ENCODE measurements around the gene TPST1.
"Not testable (repeated sequence)": the region's sequence is repeated elsewhere in the genome, so short reads cannot be mapped to it uniquely, and the experiment has no call there.

Gene TPST1

DNA sequence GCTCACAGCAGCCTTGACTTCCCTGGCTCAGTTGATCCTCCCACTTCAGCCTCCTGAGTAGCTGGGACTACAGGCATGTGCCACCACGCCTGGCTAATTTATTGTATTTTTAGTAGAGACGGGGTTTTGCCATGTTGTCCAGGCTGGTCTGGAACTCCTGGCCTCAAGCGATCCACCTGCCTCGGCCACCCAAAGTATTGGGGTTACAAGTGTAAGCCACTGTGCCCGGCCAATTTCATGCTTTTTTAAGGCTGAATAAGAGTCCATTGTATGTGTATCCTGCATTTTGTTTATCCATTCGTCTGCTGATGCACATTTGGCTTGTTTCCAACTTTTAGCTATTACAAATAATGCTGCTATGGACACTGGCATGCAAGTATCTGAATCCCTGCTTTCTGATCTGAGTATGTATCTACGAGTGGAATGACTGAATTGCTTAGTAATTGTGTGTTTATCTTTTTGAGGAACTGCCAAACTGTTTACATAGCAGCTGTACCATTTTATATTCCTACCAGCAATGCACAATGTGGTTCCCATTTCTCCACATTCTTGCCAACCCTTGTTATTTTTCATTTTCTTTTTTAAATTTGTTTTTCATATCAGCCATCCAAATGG is 37.3 kb upstream of the TPST1 start:
- DNase-seq (ENCODE audit: low spot score): no peak
- TF ChIP-seq, protein P1, sequence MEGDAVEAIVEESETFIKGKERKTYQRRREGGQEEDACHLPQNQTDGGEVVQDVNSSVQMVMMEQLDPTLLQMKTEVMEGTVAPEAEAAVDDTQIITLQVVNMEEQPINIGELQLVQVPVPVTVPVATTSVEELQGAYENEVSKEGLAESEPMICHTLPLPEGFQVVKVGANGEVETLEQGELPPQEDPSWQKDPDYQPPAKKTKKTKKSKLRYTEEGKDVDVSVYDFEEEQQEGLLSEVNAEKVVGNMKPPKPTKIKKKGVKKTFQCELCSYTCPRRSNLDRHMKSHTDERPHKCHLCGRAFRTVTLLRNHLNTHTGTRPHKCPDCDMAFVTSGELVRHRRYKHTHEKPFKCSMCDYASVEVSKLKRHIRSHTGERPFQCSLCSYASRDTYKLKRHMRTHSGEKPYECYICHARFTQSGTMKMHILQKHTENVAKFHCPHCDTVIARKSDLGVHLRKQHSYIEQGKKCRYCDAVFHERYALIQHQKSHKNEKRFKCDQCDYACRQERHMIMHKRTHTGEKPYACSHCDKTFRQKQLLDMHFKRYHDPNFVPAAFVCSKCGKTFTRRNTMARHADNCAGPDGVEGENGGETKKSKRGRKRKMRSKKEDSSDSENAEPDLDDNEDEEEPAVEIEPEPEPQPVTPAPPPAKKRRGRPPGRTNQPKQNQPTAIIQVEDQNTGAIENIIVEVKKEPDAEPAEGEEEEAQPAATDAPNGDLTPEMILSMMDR (IDR thresholded peaks at IDR 0.05; ENCODE audit: borderline replicate concordance, control extremely low read depth, extremely low read depth, insufficient read depth, missing control alignments): no peak
- in situ Hi-C loops (cut with MboI; ENCODE audit: low sequenced_read_pairs, unreplicated experiment): no loop called here

DNA sequence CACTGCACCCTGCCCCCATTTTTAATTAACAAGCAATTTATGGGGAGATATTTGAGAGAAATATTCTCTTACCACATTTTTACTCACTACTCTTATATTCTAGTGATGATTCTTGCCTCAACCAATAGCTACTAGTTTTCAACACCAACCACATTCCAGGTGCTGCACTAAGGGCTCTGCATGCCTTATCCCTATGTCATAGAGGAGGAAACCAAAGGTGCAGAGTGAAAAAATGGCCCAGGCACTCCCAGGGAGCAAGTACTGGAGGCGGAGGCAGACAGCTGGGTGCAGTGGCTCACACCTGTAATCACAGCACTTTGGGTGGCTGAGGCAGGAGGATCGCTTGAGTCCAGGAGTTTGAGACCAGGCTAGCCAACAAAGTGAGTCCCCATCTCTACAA is 35.5 kb upstream of the TPST1 start:
- in situ Hi-C loops (cut with MboI; ENCODE audit: low sequenced_read_pairs, unreplicated experiment): no loop called here
- no peak for DNase-seq (ENCODE audit: low spot score)
- TF ChIP-seq, protein P1 (IDR thresholded peaks at IDR 0.05; ENCODE audit: borderline replicate concordance, control extremely low read depth, extremely low read depth, insufficient read depth, missing control alignments): no peak

DNA sequence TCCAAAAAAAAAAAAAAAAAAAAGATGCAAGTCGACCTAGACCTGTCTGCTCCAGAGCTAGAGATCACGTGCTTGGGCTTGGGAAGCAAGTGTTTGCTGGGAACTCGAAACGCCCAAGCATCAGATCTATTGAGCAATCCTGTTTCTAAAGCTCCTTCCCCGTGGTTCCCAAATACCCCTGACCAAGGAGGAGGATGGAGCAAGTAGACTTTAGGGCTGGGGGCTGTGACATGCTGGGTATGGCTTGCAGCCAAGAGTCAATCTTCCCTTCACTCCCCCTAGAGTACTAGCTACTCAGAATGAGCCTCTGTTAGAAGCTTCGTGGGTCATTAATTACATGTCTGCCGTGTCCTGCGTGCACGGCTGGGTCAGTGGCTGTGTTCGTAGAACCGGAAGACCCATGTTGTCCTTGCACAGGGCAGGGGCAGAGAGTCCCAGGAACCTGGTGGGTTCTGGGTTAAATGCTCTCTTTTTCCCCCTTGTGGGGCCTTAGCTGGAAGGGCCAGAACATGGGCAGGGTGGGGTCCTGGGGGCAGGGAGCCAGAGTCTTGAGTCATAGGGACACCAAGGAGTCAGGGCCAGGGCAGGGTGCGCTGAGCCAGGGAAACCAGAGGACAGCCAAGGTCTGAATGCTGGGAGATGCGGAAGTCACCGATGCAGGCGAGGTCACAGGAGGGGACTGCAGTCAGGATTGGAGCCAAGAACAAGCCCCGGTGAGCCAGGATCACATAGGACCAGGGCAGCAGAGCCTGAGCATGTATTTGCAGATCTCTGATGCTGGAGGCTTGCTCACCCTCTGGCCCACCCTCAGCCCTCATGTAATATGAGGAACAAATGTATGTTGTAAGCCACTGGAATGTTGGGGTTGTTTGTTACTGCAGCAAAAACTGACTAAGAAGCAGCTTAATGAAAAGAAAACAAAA is 34.6 kb upstream of the TPST1 start:
- in situ Hi-C loops (cut with MboI; ENCODE audit: low sequenced_read_pairs, unreplicated experiment): no loop called here
- TF ChIP-seq, protein P1 (IDR thresholded peaks at IDR 0.05; ENCODE audit: borderline replicate concordance, control extremely low read depth, extremely low read depth, insufficient read depth, missing control alignments): no peak
- no peak for DNase-seq (ENCODE audit: low spot score)

DNA sequence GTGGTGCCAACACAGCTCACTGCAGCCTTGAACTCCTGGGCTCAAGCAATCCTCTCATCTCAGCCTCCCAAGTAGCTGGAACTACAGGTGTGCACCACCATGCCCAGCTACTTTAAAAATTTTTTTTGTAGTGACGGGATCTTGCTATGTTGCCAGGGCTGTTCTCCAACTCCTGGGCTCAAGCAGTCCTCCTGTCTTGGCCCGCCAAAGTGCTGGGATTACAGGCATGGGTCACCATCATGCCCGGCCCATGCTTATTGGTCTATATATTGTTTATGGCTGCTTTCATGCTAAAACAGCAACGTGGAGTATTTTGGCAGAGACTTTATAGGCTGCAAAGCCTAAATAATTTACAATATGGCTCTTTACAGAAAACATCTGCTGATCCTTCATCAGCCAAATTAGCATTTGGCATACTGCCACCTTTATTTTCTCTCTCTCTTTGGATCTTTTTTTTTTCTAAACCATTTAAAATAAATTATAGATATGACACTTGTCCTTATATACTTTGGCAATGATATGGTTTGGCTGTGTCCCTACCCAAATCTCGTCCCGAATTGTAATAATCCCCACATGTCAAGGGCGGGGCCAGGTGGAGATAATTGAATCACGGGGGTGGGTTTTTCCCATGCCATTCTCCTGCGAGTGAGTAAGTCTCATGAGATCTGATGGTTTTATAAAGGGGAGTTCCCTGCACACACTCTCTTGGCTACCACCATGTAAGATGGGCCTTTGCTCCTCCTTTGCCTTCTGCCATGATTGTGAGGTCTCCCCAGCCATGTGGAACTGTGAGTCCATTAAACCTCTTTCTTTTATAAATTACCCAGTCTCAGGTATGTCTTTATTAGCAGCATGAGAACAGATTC is 32.4 kb upstream of the TPST1 start:
- in situ Hi-C loops (cut with MboI; ENCODE audit: low sequenced_read_pairs, unreplicated experiment); DNase-seq (ENCODE audit: low spot score): not testable (repeated sequence)

DNA sequence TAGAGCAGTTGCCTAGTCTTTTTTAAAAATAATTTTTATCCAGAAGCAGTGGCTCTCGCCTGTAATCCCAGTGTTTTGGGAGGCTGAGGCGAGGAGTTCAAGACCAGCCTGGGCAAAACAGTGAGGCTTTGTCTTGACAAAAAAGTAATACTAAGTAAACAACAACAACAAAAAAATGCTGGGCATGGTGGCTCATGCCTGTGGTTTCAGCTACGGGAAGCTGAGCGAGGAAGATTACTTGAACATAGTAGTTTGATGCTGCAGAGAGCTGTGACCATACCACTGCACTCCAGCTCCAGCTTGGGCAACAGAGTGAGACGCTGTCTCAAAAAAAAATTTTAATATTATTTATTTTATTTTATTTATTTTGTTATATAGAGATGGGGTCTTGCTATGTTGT is 31.3 kb upstream of the TPST1 start:
- no peak for DNase-seq (ENCODE audit: low spot score)
- TF ChIP-seq, protein P1 (IDR thresholded peaks at IDR 0.05; ENCODE audit: borderline replicate concordance, control extremely low read depth, extremely low read depth, insufficient read depth, missing control alignments): no peak
- in situ Hi-C loops (cut with MboI; ENCODE audit: low sequenced_read_pairs, unreplicated experiment): no loop called here

DNA sequence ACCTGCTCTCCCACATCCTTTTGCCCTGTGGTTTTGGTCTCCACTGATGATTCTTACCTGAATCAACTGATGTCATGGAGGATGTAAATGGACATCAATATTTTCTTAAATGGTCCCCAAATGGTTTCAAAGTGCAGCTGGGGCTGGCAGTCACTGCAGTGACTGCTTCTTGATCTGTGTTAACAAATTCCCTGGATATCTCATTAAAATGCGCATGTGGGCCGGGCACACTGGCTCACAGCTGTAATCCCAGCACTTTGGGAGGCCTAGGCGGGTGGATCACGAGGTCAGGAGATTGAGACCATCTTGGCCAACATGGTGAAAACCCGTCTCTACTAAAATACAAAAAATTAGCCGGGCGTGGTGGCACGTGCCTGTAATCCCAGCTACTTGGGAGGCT is 30.1 kb upstream of the TPST1 start:
- in situ Hi-C loops (cut with MboI; ENCODE audit: low sequenced_read_pairs, unreplicated experiment); DNase-seq (ENCODE audit: low spot score): not testable (repeated sequence)

DNA sequence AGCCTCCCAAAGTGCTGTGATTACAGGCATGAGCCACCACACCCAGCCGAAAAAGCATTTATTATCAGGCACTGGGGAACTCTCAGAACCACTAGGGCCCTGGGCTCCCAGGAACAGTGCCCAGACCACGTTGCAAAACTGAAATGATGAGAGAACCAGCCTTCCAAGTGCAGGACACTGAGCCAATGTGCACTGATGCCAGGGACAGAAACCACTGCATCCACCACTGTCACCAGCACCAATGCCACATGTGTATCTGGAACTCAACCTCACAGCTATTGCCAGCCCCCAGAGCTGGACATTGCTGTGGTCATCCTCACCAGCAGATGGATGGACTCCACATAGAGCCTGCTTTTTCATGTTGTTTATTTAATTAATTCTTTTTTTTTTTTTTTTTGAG is 28.2 kb upstream of the TPST1 start:
- TF ChIP-seq, protein P1 (IDR thresholded peaks at IDR 0.05; ENCODE audit: borderline replicate concordance, control extremely low read depth, extremely low read depth, insufficient read depth, missing control alignments): no peak
- DNase-seq (ENCODE audit: low spot score): no peak
- in situ Hi-C loops (cut with MboI; ENCODE audit: low sequenced_read_pairs, unreplicated experiment): no loop called here

Measured in GM13976 (cell line).